DOHH2 (cell line): ENCODE data around the gene CAMK2D.

ENCODE experiments used
- EZH2phosphoT487 ChIP-seq: fragments of 200-600 bp; sonication (generic); IDR thresholded peaks from 2 replicates; pipeline ENCODE4 v1.6.1; 2017; ENCODE audit warnings: borderline replicate concordance, mild to moderate bottlenecking, antibody characterized with exemption, low read length, moderate library complexity, mixed read lengths
- TF ChIP-seq, protein P1 (sequence below): fragments of 200-600 bp; sonication (generic); IDR thresholded peaks from one replicate; pipeline ENCODE4 v1.5.1; 2014; ENCODE audit warnings: antibody characterized with exemption, mild to moderate bottlenecking, low read depth, low read length; ENCODE audit not compliant: poor library complexity, severe bottlenecking

DNA sequence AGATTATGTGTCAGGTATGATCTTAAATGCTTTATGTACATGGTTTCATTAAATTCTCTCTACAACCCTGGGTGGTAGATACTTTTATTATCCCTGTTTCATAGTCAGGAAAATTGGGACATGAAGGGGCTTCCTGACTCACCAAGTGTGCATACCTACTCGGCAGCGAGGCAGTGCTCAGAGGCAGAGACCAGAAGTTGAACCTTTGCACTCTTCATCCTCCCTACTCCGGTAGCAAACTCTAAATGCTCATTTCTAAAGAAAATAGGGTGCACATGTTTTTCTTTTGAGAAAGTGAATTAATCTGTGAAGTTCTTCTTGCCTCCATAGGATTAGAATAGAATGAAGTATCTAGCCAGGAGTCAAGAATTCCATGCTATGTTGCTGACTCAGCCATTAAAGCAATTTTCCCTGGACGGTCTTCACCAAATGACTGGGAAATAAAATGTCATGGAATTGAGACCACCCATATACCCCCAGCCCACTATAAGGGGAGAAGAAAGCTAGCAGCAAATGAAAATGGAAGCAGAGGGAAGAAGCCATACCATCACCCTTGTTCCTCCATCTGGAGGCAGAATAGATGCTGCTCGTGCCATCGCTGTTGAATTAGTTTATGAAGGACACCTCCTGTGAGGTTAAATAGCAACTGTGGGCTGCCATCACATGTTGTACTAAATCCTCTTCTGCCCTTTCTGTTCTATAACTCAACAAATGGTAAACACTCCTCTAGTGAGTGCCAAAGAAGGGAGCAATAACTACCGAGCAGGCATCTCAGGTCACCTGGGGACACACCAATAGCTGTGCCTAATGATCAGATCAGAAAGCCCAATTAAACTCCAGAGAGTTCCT lies 355.4 kb downstream of the CAMK2D start:
- TF ChIP-seq, protein P1, sequence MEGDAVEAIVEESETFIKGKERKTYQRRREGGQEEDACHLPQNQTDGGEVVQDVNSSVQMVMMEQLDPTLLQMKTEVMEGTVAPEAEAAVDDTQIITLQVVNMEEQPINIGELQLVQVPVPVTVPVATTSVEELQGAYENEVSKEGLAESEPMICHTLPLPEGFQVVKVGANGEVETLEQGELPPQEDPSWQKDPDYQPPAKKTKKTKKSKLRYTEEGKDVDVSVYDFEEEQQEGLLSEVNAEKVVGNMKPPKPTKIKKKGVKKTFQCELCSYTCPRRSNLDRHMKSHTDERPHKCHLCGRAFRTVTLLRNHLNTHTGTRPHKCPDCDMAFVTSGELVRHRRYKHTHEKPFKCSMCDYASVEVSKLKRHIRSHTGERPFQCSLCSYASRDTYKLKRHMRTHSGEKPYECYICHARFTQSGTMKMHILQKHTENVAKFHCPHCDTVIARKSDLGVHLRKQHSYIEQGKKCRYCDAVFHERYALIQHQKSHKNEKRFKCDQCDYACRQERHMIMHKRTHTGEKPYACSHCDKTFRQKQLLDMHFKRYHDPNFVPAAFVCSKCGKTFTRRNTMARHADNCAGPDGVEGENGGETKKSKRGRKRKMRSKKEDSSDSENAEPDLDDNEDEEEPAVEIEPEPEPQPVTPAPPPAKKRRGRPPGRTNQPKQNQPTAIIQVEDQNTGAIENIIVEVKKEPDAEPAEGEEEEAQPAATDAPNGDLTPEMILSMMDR = no peak
- no peak for TF ChIP-seq EZH2phosphoT487
